ENCODE results near the gene HOXD1. TPM values are rescaled to one million over a fixed set of nuclear protein-coding genes. Genes with fewer than 3 reads are reported as not detected.

HOXD1 gene
- total and polyA plus RNA-seq, 4 experiments from 2014 or later = not detected

GRCh38 chr2:176239031-176239430 lies 50.6 kb downstream of the HOXD1 start:
- peaks cover 11 to 22% of the 10 kb centered on the region in 2 donors for H3K27me3 Mint-ChIP-seq
- no peaks in the 10 kb centered on the region for H3K4me1 Mint-ChIP-seq
- H3K9me3 Mint-ChIP-seq = no peaks in the 10 kb centered on the region
- Histone ChIP-seq H3K36me3 (ENCODE audit: insufficient read depth, low read length) (no peaks in the 10 kb centered on the region), H3K4me3 (ENCODE audit: low read length in 2 of 2) (no peak overlapping the region), H3K27ac (ENCODE audit: low read depth, low read length) (no peak overlapping the region), H3K9me3 (ENCODE audit: control insufficient read depth in 1 of 2, low read length in 2 of 2) (no peaks in the 10 kb centered on the region), H3K4me1 (ENCODE audit: insufficient read depth, low read length) (no peaks in the 10 kb centered on the region), H3K27me3 (ENCODE audit: insufficient read depth, low read length) (no peaks in the 10 kb centered on the region)
- no peak overlapping the region for H3K4me3 Mint-ChIP-seq
- no peak overlapping the region for H3K27ac Mint-ChIP-seq
- no peaks in the 10 kb centered on the region for H3K36me3 Mint-ChIP-seq
- ChIA-PET CTCF (ENCODE audit: partially characterized antibody) (no interaction called here), POLR2A (ENCODE audit: partially characterized antibody) (no interaction called here)
- intact Hi-C loops (cut with micrococcal nuclease) = no loop called here
- no peak for DNase-seq

DNA sequence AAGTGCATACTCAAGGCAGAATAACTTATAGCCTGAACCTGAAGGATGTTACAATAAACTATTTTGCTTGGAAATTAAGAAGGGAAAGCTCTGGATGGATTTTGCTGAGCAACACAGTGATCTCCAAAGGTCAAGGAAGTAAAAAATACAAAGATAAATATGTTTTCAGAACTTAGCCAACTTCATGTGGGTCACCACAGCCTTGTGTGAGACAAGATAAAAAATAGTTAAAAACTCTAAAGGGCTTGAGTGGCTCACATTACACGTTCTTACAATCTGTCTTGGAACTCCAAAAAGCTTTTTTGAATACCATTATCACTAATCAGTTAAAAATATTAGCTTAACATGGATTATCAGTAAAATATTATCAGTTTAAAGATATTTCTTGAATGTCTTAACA lies 51.8 kb downstream of the HOXD1 start:
- Histone ChIP-seq H3K4me3 (ENCODE audit: low read length in 2 of 2) (no peak overlapping the region), H3K36me3 (ENCODE audit: insufficient read depth, low read length) (no peaks in the 10 kb centered on the region), H3K27me3 (ENCODE audit: insufficient read depth, low read length) (no peaks in the 10 kb centered on the region), H3K4me1 (ENCODE audit: insufficient read depth, low read length) (no peaks in the 10 kb centered on the region), H3K27ac (ENCODE audit: low read depth, low read length) (no peak overlapping the region), H3K9me3 (ENCODE audit: control insufficient read depth in 1 of 2, low read length in 2 of 2) (no peaks in the 10 kb centered on the region)
- H3K4me1 Mint-ChIP-seq = no peaks in the 10 kb centered on the region
- H3K27me3 Mint-ChIP-seq = peaks cover 11 to 19% of the 10 kb centered on the region in 2 donors
- no peaks in the 10 kb centered on the region for H3K36me3 Mint-ChIP-seq
- no peak overlapping the region for H3K27ac Mint-ChIP-seq
- no peak for DNase-seq
- ChIA-PET CTCF (ENCODE audit: partially characterized antibody) (no interaction called here), POLR2A (ENCODE audit: partially characterized antibody) (no interaction called here)
- H3K9me3 Mint-ChIP-seq = no peaks in the 10 kb centered on the region
- intact Hi-C loops (cut with micrococcal nuclease) = no loop called here
- no peak overlapping the region for H3K4me3 Mint-ChIP-seq

Small RNAs within 50 kb of the gene (microRNA-seq; reads per million reads assigned to microRNA genes)
- gene MIR10B (ENCODE audit: borderline microRNAs expressed, borderline number of aligned reads, borderline replicate concordance) = 17.0 reads per million, percentile 49 among the genes with 10 or more reads in this experiment

Other genes starting within 250 kb of the HOXD1 start
- gene LNPK, start 186.4 kb upstream of the HOXD1 start, total RNA-seq = 10 to 100 TPM; 30.4 to 31.3 TPM
- gene LNPK, start 186.4 kb upstream of the HOXD1 start, polyA plus RNA-seq = 10 to 100 TPM; 17.5 to 21.8 TPM
- gene EVX2, start 104.7 kb upstream of the HOXD1 start, total RNA-seq = not detected
- not detected for gene EVX2, start 104.7 kb upstream of the HOXD1 start, polyA plus RNA-seq
- gene HOXD13, start 95.9 kb upstream of the HOXD1 start, total RNA-seq = not detected
- not detected for gene HOXD13, start 95.9 kb upstream of the HOXD1 start, polyA plus RNA-seq
- gene HOXD12, start 88.9 kb upstream of the HOXD1 start, total RNA-seq = not detected
- gene HOXD12, start 88.9 kb upstream of the HOXD1 start, polyA plus RNA-seq = not detected
- gene HOXD11, start 81.4 kb upstream of the HOXD1 start, total RNA-seq = not detected
- not detected for gene HOXD11, start 81.4 kb upstream of the HOXD1 start, polyA plus RNA-seq
- gene HOXD10, start 71.9 kb upstream of the HOXD1 start, total RNA-seq = not detected
- not detected for gene HOXD10, start 71.9 kb upstream of the HOXD1 start, polyA plus RNA-seq
- not detected for gene HOXD9, start 65.9 kb upstream of the HOXD1 start, total RNA-seq
- not detected for gene HOXD9, start 65.9 kb upstream of the HOXD1 start, polyA plus RNA-seq
- gene HOXD8, start 59.0 kb upstream of the HOXD1 start, total RNA-seq = not detected
- gene HOXD8, start 59.0 kb upstream of the HOXD1 start, polyA plus RNA-seq = not detected
- not detected for gene HOXD4, start 37.1 kb upstream of the HOXD1 start, total RNA-seq
- not detected for gene HOXD4, start 37.1 kb upstream of the HOXD1 start, polyA plus RNA-seq
- gene HOXD3, start 31.4 kb upstream of the HOXD1 start, total RNA-seq = not detected
- not detected for gene HOXD3, start 31.4 kb upstream of the HOXD1 start, polyA plus RNA-seq
- 1 to 10 TPM; 7.6 to 8.1 TPM for gene MTX2, start 80.8 kb downstream of the HOXD1 start, total RNA-seq
- 10 to 100 TPM; 15.9 to 24.6 TPM for gene MTX2, start 80.8 kb downstream of the HOXD1 start, polyA plus RNA-seq